Suprapubic skin (tissue), 4 donors: ENCODE data around the gene NNT.

Experiments used
- POLR2A ChIP-seq, 2 donors: fragments of 450-650 bp; IDR thresholded peaks; one replicate each; pipeline ENCODE4 v1.6.1; 2017; ENCODE audit warnings: antibody characterized with exemption in 2 of 2, mild to moderate bottlenecking in 2 of 2, moderate library complexity in 2 of 2
- POLR2AphosphoS5 ChIP-seq, 3 donors: sonication (generic); formaldehyde crosslinking; IDR thresholded peaks; one replicate each; pipeline ENCODE4 v1.6.1; 2017; ENCODE audit warnings: antibody characterized with exemption in 3 of 3
- TF ChIP-seq, protein P1 (sequence below), 2 donors: fragments of 200-600 bp in 1 of 2; fragments of 450-650 bp in 1 of 2; sonication (generic) in 1 of 2; IDR thresholded peaks; one replicate each; pipeline ENCODE4 v1.5.1; 2016 to 2019; ENCODE audit warnings: antibody characterized with exemption in 2 of 2, mild to moderate bottlenecking in 1 of 2, moderate library complexity in 1 of 2

GRCh38 chr5:43649256-43649655, 46.3 kb downstream of the NNT start:
- TF ChIP-seq POLR2A (IDR thresholded peaks at IDR 0.05) (no peak), POLR2AphosphoS5 (IDR thresholded peaks at IDR 0.05) (no peak)
- TF ChIP-seq, protein P1, sequence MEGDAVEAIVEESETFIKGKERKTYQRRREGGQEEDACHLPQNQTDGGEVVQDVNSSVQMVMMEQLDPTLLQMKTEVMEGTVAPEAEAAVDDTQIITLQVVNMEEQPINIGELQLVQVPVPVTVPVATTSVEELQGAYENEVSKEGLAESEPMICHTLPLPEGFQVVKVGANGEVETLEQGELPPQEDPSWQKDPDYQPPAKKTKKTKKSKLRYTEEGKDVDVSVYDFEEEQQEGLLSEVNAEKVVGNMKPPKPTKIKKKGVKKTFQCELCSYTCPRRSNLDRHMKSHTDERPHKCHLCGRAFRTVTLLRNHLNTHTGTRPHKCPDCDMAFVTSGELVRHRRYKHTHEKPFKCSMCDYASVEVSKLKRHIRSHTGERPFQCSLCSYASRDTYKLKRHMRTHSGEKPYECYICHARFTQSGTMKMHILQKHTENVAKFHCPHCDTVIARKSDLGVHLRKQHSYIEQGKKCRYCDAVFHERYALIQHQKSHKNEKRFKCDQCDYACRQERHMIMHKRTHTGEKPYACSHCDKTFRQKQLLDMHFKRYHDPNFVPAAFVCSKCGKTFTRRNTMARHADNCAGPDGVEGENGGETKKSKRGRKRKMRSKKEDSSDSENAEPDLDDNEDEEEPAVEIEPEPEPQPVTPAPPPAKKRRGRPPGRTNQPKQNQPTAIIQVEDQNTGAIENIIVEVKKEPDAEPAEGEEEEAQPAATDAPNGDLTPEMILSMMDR (IDR thresholded peaks at IDR 0.05): no peak
